ENCODE measurements around the gene HMX3.

The HMX3 gene

GRCh38 chr10:123134915-123135414, 805 bp upstream of the HMX3 start:
- DNase-seq, result no peak

- DNase-seq, result no peak
Observed at GRCh38 chr10:123136221-123136805, 543 bp downstream of the HMX3 start.

GRCh38 chr10:123136806-123137642, 1.3 kb downstream of the HMX3 start:
- DNase-seq, result no peak

GRCh38 chr10:123139165-123139520, 3.4 kb downstream of the HMX3 start:
- DNase-seq, result no peak

- no peak for DNase-seq
Observed at GRCh38 chr10:123139521-123140163, 3.9 kb downstream of the HMX3 start.

- no peak for DNase-seq
Observed at GRCh38 chr10:123140164-123140982, 4.6 kb downstream of the HMX3 start.

- DNase-seq, result no peak
Observed at GRCh38 chr10:123140983-123141390, 5.2 kb downstream of the HMX3 start.

- DNase-seq, result no peak
Observed at GRCh38 chr10:123141791-123142700, 6.3 kb downstream of the HMX3 start.

- DNase-seq, result no peak
Observed at GRCh38 chr10:123142701-123143161, 7.0 kb downstream of the HMX3 start.

GRCh38 chr10:123143162-123143824, 7.5 kb downstream of the HMX3 start:
- DNase-seq, result no peak

GRCh38 chr10:123143825-123144168, 8.0 kb downstream of the HMX3 start:
- no peak for DNase-seq

GRCh38 chr10:123144697-123145541, 9.1 kb downstream of the HMX3 start:
- DNase-seq, result no peak

GRCh38 chr10:123145542-123146012, 9.8 kb downstream of the HMX3 start:
- no peak for DNase-seq

- no peak for DNase-seq
Observed at GRCh38 chr10:123146013-123146893, 10.5 kb downstream of the HMX3 start.

- DNase-seq, result no peak
Observed at GRCh38 chr10:123146894-123147634, 11.3 kb downstream of the HMX3 start.

GRCh38 chr10:123147635-123148413, 12.1 kb downstream of the HMX3 start, which contains the start of gene HMX2:
Gene HMX2 (plus strand): TSS chr10:123148136. CDS start chr10:123148379, 243 bp downstream.
- DNase-seq, result no peak

- no peak for DNase-seq
Observed at GRCh38 chr10:123148414-123149161, 12.8 kb downstream of the HMX3 start.

All from cerebellar nuclear complex (tissue), 1 donor.